Lower leg skin (tissue), 3 donors: ENCODE results near the gene SVOPL.

Experiments
- CTCF ChIP-seq, 3 donors: fragments of 450-650 bp; IDR thresholded peaks; one replicate each; pipeline ENCODE4 v1.5.1; 2016; ENCODE audit warnings: antibody characterized with exemption in 3 of 3, mild to moderate bottlenecking in 3 of 3, moderate library complexity in 2 of 3
- POLR2A ChIP-seq, 2 donors: fragments of 450-650 bp; IDR thresholded peaks; one replicate each; pipeline ENCODE4 v1.6.1; 2016 to 2017; ENCODE audit warnings: antibody characterized with exemption in 2 of 2, mild to moderate bottlenecking in 1 of 2, moderate library complexity in 1 of 2

DNA sequence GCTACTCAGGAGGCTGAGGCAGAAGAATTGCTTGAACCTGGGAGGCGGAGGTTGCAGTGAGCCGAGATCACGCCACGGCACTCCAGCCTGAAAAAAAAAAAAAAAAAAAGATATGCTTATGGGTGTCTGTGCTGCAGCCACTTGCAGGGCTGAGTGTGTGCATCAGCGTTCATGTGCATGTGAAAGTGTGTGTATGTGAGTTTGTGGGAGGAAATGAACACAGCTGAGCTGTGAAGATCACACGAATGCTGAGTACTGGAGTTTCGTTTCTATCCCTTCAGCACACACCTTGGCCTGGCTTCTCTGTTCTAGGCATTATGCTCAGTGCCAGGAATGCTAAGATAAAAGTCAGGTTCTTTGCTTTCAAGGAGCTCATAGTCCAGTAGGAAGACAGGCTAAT, 12.0 kb upstream of the SVOPL start:
- TF ChIP-seq CTCF (IDR thresholded peaks at IDR 0.05) (no peak), POLR2A (IDR thresholded peaks at IDR 0.05) (no peak)
